Breast epithelium (tissue), 4 donors: ENCODE results near the gene LRRC30. TPM values are rescaled to one million over a fixed set of nuclear protein-coding genes. Genes with fewer than 3 reads are reported as not detected.
"Not testable (repeated sequence)": the region's sequence is repeated elsewhere in the genome, so short reads cannot be mapped to it uniquely, and the experiment has no call there.

ENCODE experiments used
- DNase-seq, 2 donors: peaks; one replicate each; pipeline ENCODE4 v3.0.0-alpha.2; 2019; ENCODE audit warnings: low spot score in 2 of 2
- H3K27ac ChIP-seq, 2 donors: fragments of 200-600 bp; sonication (generic) in 1 of 2; one replicate each; pipeline ENCODE4 v1.5.1; 2016 to 2019; ENCODE audit warnings: mild to moderate bottlenecking in 1 of 2
- H3K27me3 ChIP-seq, 2 donors: fragments of 200-600 bp; sonication (generic) in 1 of 2; one replicate each; pipeline versions ENCODE4 v1.5.1 to v1.6.0; 2017 to 2019; ENCODE audit warnings: control low read depth in 1 of 2, mild to moderate bottlenecking in 1 of 2
- H3K36me3 ChIP-seq: fragments of 200-600 bp; one replicate; pipeline ENCODE4 v1.5.1; 2019
- H3K4me1 ChIP-seq, 2 donors: fragments of 200-600 bp; sonication (generic); one replicate each; pipeline ENCODE4 v1.5.1; 2016 to 2019; ENCODE audit warnings: control low read depth in 1 of 2
- H3K4me3 ChIP-seq, 3 donors: fragments of 200-600 bp; sonication (generic); 1 replicate in 2 of 3; 2 replicates in 1 of 3; pipeline ENCODE4 v1.5.1; 2016 to 2019; ENCODE audit warnings: mild to moderate bottlenecking in 3 of 3, moderate library complexity in 2 of 3
- H3K9me3 ChIP-seq, 2 donors: fragments of 200-600 bp; sonication (generic) in 1 of 2; one replicate each; pipeline ENCODE4 v1.5.1; 2016 to 2019; ENCODE audit warnings: control low read depth in 1 of 2
- CTCF ChIP-seq, 3 donors: fragments of 450-650 bp; IDR thresholded peaks; one replicate each; pipeline ENCODE4 v1.5.1; 2016 to 2017; ENCODE audit warnings: antibody characterized with exemption in 3 of 3, mild to moderate bottlenecking in 3 of 3, moderate library complexity in 3 of 3
- POLR2A ChIP-seq: fragments of 450-650 bp; IDR thresholded peaks from one replicate; pipeline ENCODE4 v1.6.1; 2016; ENCODE audit warnings: antibody characterized with exemption, mild to moderate bottlenecking, moderate library complexity
- POLR2AphosphoS5 ChIP-seq, 3 donors: sonication (generic); formaldehyde crosslinking; IDR thresholded peaks; one replicate each; pipeline ENCODE4 v1.6.1; 2017; ENCODE audit warnings: antibody characterized with exemption in 3 of 3
- intact Hi-C: fragments of 100-400 bp; cut with DNase I; formaldehyde crosslinking; loops from one replicate; pipeline ENCODE4 v1.15.1; 2023; ENCODE audit warnings: low total_unique reads
- total RNA-seq, 3 donors: library from RNA; depleted of rRNA; stranded (reverse); fragments of >200 nt; gene quantifications; one replicate each; pipeline ENCODE4 v1.1.0, GENCODE V29; 2016

LRRC30 gene
- total RNA-seq, 3 donors from 2014 or later: not detected

GRCh38 chr18:7196421-7196820 is 34.5 kb upstream of the LRRC30 start:
- H3K9me3 ChIP-seq: no peaks in the 10 kb centered on the region
- no peak for TF ChIP-seq CTCF (IDR thresholded peaks at IDR 0.05)
- no peak for TF ChIP-seq POLR2AphosphoS5 (IDR thresholded peaks at IDR 0.05)
- TF ChIP-seq POLR2A: no peak
- intact Hi-C loops: no loop called here
- H3K27ac ChIP-seq: no peak overlapping the region
- no peaks in the 10 kb centered on the region for H3K27me3 ChIP-seq
- DNase-seq: no peak
- no peaks in the 10 kb centered on the region for H3K36me3 ChIP-seq
- H3K4me3 ChIP-seq: no peak overlapping the region
- no peaks in the 10 kb centered on the region for H3K4me1 ChIP-seq

GRCh38 chr18:7197854-7198253 is 33.0 kb upstream of the LRRC30 start:
- no peak for DNase-seq

GRCh38 chr18:7198326-7198725 is 32.6 kb upstream of the LRRC30 start:
- Histone ChIP-seq H3K9me3 (no peaks in the 10 kb centered on the region), H3K4me1 (no peaks in the 10 kb centered on the region), H3K27me3 (no peaks in the 10 kb centered on the region), H3K36me3 (no peaks in the 10 kb centered on the region), H3K4me3 (no peak overlapping the region), H3K27ac (no peak overlapping the region)
- intact Hi-C loops: no loop called here
- no peak for TF ChIP-seq CTCF (IDR thresholded peaks at IDR 0.05)
- no peak for TF ChIP-seq POLR2AphosphoS5 (IDR thresholded peaks at IDR 0.05)
- TF ChIP-seq POLR2A: no peak
- no peak for DNase-seq

More at GRCh38 chr18:7197854-7198253, 33.0 kb upstream of the LRRC30 start:
- no peak overlapping the region for H3K4me3 ChIP-seq
- H3K4me1 ChIP-seq: no peaks in the 10 kb centered on the region
- H3K27ac ChIP-seq: no peak overlapping the region
- H3K36me3 ChIP-seq: no peaks in the 10 kb centered on the region
- H3K27me3 ChIP-seq: no peaks in the 10 kb centered on the region
- intact Hi-C loops: no loop called here
- no peaks in the 10 kb centered on the region for H3K9me3 ChIP-seq
- no peak for TF ChIP-seq POLR2A
- no peak for TF ChIP-seq POLR2AphosphoS5 (IDR thresholded peaks at IDR 0.05)
- TF ChIP-seq CTCF (IDR thresholded peaks at IDR 0.05): no peak

GRCh38 chr18:7201096-7201495 is 29.8 kb upstream of the LRRC30 start:
- no peaks in the 10 kb centered on the region for H3K9me3 ChIP-seq
- no peaks in the 10 kb centered on the region for H3K36me3 ChIP-seq
- intact Hi-C loops: no loop called here
- TF ChIP-seq POLR2A: no peak
- TF ChIP-seq POLR2AphosphoS5 (IDR thresholded peaks at IDR 0.05): no peak
- no peak for TF ChIP-seq CTCF (IDR thresholded peaks at IDR 0.05)
- DNase-seq: no peak
- no peaks in the 10 kb centered on the region for H3K27me3 ChIP-seq
- H3K4me1 ChIP-seq: peaks cover 0 to 6% of the 10 kb centered on the region in 2 donors
- H3K27ac ChIP-seq: no peak overlapping the region
- H3K4me3 ChIP-seq: no peak overlapping the region

- TF ChIP-seq CTCF (IDR thresholded peaks at IDR 0.05): no peak
- TF ChIP-seq POLR2AphosphoS5 (IDR thresholded peaks at IDR 0.05): no peak
- no peak for TF ChIP-seq POLR2A
- no peak for DNase-seq
- Histone ChIP-seq H3K27me3 (no peaks in the 10 kb centered on the region), H3K36me3 (no peaks in the 10 kb centered on the region), H3K4me3 (no peak overlapping the region), H3K27ac (no peak overlapping the region), H3K9me3 (no peaks in the 10 kb centered on the region), H3K4me1 (peaks cover 0 to 6% of the 10 kb centered on the region in 2 donors)
- intact Hi-C loops: no loop called here
Measured at GRCh38 chr18:7202169-7202568, 28.7 kb upstream of the LRRC30 start.

- H3K36me3 ChIP-seq, DNase-seq, H3K9me3 ChIP-seq, H3K4me3 ChIP-seq, intact Hi-C loops, H3K27ac ChIP-seq, H3K27me3 ChIP-seq, H3K4me1 ChIP-seq: not testable (repeated sequence)
Measured at GRCh38 chr18:7203601-7204000, 27.3 kb upstream of the LRRC30 start.
